GM19035 (cell line): ENCODE measurements around the gene KLK5.
"Not testable (repeated sequence)": the region's sequence is repeated elsewhere in the genome, so short reads cannot be mapped to it uniquely, and the experiment has no call there.

Experiments
- ATAC-seq: cut with Tn5 transposase; IDR thresholded peaks from one replicate; pipeline ENCODE4 v1.9.1; 2021; ENCODE audit not compliant: unreplicated experiment

Gene KLK5, protein sequence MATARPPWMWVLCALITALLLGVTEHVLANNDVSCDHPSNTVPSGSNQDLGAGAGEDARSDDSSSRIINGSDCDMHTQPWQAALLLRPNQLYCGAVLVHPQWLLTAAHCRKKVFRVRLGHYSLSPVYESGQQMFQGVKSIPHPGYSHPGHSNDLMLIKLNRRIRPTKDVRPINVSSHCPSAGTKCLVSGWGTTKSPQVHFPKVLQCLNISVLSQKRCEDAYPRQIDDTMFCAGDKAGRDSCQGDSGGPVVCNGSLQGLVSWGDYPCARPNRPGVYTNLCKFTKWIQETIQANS

DNA sequence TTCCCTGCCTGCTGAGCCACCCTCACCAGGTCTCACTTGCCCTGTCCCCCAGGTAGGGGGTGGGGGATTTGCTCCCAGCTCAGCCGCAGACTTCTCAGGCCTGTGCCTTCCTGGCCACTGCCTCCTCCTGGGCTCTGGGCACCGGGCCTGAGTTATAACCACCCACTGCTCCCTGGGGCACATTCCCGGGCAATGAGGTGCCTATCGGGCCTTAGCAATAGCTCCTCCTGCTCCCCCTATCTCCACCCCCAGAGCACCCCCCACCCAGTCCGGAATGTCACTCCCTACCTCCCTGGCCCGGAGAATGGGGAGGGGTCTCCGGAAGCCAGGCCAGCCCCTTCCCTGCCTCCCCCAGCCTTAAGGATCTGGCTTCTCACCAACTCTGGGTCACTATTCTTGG lies at the start of gene KLK5:
Gene KLK5, minus strand, starts transcription at position 129 of the 400 bp plus-strand sequence. CDS start 381 bp downstream, outside the sequence.
- no peak for ATAC-seq

DNA sequence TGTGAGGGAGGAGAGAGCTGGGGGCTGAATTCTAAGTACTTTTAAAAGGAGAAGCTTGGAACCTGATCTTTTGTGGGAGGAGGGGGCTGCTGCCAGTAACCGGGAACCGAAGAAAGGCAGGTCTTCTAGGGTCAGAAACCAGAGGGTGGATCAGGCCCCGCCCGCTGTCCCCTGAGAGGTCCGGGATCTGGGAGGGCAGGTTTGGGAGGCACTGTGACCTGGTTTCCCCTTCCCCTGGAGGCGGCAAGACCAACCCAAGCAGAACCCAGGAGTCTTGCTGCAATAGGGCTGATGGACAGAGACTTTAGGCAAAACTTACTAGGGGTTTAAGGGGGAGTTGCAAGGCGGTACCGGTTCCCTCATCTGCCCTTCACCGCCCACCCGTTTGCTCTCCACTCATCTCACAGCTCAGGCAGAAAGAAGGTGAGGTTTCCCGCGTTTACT lies 49.3 kb upstream of the KLK5 start:
- ATAC-seq: no peak

DNA sequence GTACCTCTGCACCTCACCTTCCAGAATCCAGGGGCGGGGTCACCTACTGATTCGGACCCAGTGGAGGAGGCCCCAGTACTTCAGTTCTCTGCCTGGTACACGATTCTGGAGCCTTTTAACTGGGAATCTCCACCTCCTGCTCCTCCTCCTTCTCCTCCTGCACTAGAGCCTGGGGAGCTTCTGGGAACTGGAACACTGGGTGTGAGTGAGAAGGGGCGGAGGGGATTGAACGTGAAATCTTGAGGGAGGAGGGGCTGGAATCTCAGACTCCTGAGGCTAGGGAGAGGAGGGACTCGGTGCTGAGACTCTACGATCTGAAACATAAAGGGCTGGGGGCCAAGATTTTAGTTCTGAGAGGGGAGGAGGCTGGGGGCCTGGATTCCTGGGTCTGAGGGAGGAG lies 48.7 kb upstream of the KLK5 start, which contains the start of gene KLK8:
Gene KLK8, minus strand, starts transcription at position 90 of the 400 bp plus-strand sequence. CDS start 437 bp downstream, outside the sequence.
- ATAC-seq: no peak

DNA sequence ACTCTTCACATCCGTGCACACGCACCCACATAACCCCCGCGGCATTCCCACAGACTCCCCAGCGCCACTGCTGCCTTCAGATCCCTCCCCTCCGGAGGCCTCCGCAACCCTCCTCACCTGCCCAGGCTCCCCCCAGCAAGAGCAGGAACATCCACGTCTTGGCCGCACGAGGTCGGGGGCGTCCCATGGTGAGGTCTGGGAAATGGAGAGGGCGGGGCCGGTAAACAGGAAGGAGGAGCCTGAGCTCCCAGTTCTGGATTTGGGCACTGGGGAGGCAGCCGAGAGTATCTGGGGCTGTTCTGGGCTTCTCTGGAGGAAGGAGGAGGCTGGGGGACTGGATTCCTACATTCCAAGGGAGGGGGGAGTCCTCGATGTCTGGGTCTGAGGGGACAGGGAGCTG lies 48.1 kb upstream of the KLK5 start:
- ATAC-seq: no peak

DNA sequence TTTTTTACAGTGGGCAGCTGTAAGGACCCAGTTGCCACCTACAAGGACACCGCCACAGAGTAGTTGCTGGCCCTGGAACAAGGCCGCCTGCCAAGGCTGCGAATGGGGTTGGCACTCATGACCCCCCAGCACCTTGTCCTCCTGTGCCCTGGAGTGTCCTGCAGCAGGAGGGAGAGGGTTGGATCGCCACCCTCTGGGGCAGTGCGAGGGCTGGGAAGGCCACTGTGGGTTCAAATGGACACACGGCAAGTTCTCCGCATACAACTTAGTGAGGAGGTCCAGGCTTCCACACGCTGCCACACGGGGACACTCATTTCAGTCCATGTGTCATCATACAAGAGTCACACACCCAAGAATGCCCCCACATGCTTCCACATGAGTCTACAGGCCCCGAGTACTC lies 47.6 kb upstream of the KLK5 start:
- no peak for ATAC-seq

DNA sequence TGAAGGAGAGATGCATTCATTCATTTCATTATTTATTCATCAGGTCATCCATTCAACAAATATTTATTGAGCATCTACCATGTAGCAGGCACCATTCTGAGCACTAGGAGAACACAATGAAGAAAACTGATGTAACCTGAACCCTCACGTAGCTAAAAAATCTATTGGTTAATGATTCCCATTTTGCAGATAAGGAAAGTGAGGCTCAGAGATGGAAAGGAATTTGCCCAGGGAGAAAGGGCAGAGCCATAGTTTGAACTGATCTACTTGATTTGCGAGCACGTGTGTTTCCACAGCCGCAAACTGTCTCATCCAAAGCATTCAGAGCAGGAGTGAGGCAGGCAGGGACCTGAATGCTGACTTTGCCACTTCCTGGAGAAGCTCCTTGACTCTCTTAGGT lies 45.8 kb upstream of the KLK5 start:
- ATAC-seq: no peak

DNA sequence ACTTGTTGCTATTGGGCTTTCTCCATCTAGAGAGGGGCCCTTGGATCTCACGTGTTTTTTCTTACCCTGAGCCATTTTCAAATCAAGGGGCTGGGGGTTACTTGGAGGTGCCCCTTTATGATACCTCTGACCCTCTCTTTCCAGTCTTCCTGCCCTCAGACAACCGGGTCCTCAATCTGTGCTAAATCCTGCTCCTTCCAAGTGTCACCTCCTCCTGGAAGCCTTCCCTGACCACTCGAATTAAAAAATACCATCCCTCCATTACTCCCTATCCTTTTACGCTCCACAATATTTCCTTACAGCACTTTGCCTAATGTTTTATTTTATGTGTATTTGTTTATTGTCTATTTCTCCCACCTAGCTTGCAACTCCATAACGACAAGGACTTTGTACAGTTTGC lies 45.2 kb upstream of the KLK5 start:
- no peak for ATAC-seq

DNA sequence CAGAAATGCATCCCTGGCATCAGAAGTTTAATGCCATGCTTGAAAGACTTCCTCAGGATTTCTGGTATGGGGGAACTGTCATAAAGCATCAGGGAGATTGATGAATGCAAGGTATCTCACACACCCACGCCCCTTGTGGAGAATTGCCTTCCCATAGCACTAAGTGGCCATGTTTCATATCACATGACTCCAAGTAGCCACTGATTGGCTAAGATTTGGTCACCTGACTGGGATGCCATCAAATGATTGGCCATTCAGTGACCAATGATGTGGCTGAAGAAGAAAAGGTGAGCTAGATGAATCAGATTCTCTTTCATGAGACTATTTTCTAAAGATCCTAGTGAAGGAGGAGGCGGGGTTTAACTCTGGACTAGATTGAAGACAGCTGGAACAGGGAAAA lies 41.3 kb upstream of the KLK5 start:
- no peak for ATAC-seq

DNA sequence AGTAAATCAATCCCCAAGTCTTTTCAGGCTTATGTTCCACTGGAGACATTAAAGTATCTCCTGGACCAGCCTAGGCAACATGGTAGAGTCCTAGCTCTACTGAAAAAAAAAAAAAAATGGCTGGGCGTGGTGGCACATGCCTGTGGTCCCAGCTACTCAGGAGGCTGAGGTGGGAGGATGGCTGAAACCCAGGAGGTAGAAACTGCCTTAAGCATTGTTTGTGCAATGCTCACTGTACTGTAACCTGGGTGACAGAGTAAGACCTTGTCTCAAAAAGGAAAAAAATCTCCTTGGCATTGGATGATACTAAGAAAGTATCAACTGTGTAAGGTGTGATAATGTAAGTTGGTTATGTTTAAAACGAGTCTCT lies 39.8 kb upstream of the KLK5 start:
- no peak for ATAC-seq

DNA sequence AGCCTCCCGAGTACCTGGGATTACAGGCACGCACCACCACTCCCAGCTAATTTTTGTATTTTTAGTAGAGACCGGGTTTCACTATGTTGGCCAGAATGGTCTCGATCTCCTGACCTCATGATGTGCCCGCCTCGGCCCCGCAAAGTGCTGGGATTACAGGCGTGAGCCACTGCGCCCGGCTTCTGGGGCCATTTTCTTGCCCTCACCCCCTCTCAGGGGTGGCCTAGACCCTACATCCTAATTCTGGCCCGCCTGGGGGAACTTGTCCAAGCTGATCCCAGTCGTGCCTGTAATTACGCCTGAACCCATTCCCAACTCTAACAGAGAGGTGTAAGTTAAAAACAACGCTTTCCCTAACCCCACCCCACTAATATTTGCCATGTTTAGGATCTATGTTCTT lies 31.6 kb upstream of the KLK5 start:
- ATAC-seq: not testable (repeated sequence)

DNA sequence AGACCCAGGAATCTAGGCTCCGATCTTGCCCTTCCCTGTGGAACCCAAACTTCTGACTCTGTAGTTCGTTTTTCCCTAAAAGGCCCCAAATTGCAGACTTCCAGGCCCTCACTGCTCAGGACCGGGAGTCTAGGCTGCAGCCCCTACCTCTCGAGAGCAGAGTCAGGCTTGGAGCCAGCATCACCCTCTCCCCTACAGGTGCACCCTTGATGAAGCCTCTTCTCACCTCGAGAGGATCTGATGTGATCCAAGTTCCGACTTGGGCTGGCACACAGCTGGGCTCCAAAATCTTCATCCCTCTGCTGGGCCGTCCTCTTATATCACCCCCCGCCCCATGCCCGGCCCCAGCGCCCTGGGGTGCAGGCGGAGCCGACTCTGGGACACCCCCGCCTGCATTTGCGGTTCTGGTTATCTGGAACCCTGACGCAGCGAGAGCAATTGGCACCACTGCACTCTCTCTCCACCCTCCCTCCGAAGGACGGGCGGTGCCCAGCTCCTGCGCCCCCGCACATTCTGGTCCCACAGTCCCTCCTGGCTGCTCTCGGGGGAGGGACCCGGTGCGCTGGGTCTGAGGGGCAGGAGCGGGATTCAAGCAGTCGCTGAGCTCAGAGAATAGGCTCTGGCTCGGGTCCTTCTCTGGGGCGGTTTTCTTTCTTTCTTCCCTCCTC lies 30.9 kb upstream of the KLK5 start, which contains the start of gene KLK7:
Gene KLK7, minus strand, starts transcription at position 293 of the 668 bp plus-strand sequence. CDS start 1,518 bp downstream, outside the sequence.
- no peak for ATAC-seq

DNA sequence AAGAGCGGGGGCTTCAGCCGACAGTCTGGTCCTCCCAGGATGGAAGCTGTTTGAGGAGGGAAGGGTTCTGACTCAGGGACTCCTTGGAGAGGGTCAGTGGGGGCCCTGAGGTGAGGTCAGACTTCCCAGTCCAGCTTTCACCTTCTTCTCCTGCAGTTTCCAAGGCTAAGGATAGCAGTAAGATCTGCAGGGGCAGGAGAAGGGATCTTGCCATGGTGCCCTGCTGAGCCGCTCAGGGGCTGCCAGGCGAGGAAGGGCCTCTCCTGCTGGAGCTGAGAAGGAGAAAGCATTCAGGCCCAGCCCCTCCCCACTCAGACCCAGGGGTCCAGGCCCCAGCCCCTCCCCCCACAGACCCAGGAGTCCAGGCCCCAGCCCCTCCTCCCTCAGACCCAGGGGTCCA lies 29.3 kb upstream of the KLK5 start:
- no peak for ATAC-seq

DNA sequence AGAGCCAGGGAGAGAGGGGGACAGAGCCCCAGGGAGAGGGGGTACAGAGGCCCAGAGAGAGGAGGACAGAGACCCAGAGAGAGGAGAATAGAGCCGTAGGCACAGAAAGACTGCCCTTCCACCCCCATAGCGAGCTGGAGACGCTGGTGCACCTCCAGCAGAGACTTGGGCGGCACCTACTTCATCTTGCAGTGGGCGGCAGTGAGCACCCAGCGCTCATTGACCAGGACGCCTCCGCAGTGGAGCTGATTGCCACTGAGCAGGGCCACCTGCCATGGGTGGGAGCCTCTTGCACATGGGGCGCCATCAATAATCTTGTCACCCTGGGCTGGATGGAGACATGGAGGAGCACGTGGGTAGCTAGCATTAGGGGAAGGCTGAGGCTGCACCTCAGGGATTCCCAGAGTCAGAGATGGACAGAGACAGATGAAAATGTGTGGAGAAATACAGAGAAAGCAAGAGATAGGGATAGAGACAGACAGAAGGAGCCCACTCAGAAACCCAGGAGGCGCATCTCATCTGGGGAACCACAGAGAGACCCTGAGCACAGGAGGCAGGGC lies 28.8 kb upstream of the KLK5 start:
- no peak for ATAC-seq

DNA sequence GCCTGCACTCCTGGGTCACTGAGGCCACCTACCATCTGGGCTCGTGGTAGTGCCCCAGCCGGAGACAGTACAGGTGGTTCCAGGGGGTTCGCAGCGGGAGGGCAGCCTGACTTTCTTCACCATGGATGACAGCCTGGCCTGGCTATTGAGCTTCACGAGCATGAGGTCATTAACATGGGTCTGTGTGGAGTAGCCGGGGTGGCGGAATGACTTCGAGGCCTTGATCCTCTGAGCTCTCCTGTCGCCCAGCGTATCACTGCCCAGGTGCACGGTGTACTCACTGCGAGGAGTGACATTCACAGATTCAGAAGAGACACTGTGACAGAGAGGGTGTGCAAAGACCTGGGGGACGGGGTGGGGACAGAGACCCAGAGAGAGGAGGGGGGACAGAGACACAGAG lies 27.4 kb upstream of the KLK5 start:
- ATAC-seq: no peak

DNA sequence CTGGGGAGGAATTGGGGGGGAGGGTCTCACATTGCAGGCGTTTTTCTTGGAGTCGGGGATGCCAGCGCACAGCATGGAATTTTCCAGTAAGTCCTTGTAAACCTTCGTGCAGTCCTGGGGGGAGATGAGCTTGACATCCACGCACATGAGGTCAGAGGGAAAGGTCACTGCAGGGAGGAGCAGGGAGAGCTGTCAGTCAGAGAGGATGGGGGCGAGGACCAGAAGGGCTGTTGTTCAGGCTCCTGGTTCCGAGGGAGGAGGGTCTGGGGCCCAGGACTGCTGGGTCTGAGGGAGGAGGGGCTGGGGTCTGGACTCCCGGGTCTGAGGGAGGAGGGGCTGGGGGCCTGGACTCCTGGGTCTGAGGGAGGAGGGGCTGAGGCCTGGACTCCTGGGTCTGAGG lies 26.9 kb upstream of the KLK5 start:
- ATAC-seq: no peak

DNA sequence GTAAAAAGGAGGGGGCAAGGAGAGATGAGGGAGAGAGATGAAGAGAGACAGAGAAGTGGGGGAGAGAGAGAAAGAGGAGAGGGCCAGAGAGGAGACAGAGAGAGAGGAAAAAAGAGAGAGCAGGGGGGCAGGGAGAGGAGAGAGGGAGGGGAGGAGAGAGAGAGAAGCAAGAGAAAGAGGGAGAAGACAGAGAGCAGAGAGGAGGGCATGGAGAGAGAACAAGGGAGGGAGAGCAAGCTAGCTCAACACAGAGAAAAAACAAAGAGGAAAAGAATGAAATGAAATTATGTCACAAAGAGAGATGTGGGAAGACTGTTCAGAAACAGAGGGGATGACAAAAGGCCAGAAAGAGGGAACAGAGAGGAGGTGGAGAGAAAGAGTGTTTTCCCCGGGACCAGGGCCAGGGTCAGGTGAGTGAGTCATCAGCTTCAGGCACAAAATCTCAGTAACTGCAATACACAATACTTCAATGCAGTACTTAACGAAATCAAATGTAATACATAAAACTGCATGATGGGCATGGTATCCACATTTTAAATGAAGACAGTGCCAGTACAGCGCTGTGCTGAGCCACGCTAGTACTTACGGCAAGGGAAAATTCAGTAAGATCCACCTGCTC lies 26.0 kb upstream of the KLK5 start:
- no peak for ATAC-seq

DNA sequence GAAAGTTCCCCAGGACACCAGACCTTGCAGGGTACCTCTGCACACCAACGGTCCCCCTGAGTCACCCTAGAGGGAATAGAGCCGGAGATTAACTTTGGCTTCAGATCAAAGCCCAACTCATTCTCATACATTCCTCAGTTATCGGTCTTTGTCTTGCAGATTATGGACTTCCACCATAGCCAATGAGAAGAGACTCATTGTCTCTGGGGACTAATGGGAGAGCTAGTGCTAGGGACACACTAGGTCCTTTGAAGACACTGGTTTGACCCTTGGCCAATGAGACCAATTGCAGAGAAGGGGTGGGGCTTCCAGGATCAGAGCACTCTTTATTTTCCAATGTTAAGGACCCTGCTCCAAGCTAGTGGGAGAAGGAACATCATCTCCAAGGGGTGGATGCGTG lies 24.8 kb upstream of the KLK5 start:
- ATAC-seq: no peak

DNA sequence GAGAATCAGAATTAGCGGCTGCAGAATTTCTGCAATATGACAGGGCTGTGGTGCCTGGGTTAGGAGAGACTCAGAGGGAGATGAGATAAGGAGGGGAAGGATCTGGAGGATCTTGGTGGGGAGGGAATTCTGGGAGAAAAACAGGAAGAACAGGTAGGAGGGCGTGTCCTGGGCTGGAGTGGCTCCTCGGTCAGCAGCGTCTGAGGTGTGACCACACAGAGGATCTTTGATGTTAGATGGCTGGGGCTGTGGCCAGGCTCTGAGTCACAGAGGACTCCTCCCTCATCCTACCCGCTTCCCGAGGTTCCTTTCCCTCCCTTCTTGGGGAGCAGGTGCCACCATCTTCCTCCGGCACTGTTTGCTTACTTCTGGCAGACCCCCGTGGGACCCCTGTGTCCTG lies 22.9 kb upstream of the KLK5 start:
- no peak for ATAC-seq

DNA sequence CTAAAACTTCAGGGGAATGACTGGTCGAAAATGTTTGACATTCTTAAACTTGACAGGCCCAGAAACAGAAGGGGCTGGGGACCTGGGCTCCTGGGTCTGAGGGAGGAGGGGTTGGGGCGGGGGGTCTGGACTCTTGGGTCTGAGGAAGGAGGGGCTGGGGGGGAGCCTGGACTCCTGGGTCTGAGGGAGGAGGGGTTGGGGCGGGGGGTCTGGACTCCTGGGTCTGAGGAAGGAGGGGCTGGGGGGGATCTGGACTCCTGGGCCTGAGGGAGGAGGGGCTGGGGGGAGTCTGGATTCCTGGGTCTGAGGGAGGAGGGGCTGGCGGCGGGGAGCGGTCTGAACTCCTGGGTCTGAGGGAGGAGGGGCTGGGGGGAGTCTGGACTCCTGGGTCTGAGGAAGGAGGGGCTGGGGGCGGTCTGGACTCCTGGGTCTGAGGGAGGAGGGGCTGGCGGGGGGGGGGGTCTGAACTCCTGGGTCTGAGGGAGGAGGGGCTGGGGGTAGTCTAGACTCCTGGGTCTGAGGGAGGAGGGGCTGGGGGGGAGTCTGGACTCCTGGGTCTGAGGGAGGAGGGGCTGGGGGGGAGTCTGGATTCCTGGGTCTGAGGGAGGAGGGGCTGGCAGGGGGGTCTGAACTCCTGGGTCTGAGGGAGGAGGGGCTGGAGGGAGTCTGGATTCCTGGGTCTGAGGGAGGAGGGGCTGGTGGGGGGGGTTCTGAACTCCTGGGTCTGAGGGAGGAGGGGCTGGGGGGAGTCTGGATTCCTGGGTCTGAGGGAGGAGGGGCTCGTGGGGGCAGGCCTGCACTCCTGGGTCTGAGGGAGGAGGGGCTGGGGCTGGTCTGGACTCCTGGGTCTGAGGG lies 22.1 kb upstream of the KLK5 start:
- ATAC-seq: no peak

DNA sequence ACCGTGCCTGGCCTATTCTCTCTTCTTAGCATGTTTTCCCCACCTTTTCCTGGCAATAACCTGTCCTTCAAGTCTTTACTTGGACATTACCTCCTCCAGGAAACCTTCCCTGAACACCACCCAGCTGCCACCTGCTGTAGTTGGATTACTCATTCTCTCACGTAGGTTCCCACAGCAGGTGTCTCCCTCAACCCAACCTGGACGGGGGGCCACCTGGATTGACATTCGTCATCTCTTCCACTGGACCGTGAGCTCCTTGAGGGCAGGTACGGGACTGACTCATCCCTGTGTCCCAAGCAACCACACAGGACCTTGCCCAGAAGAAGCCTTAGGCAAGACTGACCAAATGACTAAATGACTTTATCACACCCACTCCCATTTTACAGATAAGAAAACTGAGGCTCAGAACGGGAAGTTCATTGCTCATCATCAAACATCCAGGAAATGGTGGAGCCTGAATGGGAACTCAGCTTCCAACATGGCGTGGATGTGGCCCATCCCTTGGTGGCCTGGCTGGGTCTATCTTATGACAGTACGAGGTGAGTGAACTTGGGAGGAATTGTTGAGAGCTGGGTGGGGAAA lies 20.0 kb upstream of the KLK5 start:
- no peak for ATAC-seq
